GM21619 (cell line): ENCODE measurements around the gene BAD.
"Not testable (repeated sequence)": the region's sequence is repeated elsewhere in the genome, so short reads cannot be mapped to it uniquely, and the experiment has no call there.

ENCODE experiments used
- ATAC-seq: cut with Tn5 transposase; IDR thresholded peaks from one replicate; pipeline ENCODE4 v1.9.1; 2021; ENCODE audit not compliant: unreplicated experiment

BAD gene

DNA sequence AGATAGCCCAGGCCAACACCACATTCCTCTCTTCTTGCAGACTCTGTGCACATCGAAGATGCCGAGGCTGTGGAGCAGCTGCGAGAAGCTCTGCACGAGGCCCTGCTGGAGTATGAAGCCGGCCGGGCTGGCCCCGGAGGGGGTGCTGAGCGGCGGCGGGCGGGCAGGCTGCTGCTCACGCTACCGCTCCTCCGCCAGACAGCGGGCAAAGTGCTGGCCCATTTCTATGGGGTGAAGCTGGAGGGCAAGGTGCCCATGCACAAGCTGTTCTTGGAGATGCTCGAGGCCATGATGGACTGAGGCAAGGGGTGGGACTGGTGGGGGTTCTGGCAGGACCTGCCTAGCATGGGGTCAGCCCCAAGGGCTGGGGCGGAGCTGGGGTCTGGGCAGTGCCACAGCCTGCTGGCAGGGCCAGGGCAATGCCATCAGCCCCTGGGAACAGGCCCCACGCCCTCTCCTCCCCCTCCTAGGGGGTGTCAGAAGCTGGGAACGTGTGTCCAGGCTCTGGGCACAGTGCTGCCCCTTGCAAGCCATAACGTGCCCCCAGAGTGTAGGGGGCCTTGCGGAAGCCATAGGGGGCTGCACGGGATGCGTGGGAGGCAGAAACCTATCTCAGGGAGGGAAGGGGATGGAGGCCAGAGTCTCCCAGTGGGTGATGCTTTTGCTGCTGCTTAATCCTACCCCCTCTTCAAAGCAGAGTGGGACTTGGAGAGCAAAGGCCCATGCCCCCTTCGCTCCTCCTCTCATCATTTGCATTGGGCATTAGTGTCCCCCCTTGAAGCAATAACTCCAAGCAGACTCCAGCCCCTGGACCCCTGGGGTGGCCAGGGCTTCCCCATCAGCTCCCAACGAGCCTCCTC lies 31.4 kb upstream of the BAD start:
- ATAC-seq, result not testable (repeated sequence)

DNA sequence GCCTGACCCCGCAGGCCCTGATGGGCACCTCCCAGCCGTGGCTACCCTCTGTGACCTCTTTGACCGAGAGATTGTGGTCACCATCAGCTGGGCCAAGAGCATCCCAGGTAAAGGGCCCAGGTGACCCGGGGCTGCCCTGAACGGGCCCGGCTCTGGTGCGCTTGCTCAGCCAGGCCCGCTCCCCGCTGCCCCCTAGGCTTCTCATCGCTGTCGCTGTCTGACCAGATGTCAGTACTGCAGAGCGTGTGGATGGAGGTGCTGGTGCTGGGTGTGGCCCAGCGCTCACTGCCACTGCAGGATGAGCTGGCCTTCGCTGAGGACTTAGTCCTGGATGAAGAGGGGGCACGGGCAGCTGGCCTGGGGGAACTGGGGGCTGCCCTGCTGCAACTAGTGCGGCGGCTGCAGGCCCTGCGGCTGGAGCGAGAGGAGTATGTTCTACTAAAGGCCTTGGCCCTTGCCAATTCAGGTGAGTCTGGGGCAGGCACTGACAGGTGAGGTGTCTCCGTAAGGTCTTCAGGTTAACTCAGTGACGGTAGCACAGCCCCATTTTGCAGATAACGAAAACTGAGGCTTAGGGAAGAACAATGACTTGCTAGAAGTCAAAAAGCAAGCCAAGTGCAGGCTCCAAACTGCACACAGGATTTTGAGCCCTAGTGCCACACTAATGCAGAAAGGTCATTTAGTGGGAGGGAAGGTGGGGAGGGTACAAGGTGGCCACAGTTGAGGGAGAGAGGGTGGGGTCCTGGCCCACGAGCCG lies 30.5 kb upstream of the BAD start:
- no peak for ATAC-seq

DNA sequence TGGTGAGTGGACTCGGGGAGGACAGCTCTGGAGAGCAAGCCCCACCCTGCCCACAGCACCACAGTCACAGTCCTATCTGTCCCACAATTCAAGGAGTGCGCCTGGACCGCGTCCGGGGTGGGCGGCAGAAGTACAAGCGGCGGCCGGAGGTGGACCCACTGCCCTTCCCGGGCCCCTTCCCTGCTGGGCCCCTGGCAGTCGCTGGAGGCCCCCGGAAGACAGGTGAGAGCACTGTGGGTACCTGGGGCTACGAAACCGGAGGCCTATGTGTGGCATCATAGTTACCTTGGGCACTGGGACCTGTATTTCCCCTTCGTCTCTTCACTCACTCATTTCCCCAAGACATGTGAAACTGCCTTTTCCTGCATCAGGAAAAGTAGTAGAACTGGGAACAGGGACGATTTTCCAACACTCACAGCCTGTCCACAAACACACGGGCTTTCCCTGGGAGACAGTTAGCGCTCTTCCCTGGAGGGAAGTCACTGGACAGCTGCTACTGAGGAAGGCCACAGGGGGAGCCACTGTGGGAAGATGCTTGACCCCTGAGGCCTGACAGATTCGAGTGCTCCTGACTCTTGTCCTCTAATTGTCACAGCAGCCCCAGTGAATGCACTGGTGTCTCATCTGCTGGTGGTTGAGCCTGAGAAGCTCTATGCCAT lies 29.8 kb upstream of the BAD start:
- no peak for ATAC-seq

DNA sequence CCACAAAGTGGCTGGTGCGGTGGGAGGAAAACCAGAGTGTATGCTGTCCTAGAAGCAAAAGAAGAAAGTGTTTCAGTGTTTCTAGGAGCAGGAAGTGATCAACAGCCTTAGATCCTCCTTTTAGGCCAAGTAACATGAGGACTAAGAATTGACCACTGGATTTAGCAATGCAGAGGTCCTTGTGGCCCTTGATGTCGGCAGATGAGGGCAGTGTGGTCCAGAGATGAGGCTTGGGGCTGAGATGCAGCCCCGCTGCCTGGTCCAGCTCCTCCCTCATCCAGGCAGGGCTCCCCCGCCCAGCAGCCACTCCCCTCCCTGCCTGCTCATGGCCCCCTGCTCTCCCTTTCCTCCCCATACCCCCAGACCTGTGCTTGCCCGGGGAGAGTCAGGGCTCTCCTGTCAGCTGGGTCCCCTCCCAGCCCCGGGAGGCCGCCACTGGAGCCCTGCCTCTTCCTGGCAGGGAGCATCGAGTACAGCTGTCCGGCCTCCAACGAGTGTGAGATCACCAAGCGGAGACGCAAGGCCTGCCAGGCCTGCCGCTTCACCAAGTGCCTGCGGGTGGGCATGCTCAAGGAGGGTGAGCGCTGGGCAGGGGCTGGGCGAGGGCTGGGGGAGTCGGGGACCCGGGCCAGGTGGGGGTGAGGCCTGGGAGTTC lies 29.2 kb upstream of the BAD start:
- ATAC-seq, result no peak

DNA sequence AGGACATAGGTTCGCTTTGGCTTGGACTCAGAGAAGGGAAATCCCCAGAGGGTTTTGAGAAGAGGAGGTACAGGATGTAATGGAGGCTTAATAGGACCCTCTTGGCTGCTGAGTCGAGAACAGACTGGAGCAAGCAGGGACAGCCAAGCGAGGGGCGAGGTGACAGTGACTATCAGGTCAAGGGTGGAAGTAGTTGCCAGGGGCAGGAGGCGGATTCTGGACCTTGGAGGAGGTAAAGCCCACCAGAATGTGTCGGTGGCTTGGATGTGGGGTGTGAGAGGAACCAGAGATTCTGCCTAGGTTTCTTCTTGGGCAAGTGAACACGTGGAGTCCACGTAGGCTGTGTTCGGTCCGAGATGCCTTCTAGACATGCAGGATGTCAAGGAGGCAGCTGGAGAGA lies 28.5 kb upstream of the BAD start:
- no peak for ATAC-seq

DNA sequence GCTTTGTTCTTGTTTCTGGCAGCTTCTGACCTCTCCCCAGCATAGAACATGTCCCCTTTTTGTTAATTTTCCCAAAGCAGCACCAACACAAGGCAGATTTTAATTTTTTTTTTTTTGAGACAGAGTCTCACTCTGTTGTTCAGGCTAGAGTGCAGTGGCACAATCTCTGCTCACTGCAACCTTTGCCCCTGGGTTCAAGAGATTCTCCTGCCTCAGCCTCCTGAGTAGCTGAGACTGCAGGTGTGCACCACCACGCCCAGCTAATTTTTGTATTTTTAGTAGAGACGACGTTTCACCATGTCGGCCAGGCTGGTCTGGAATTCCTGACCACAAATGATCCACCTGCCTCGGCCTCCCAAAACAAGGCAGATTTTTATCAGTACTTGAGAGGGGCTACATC lies 23.3 kb upstream of the BAD start:
- not testable (repeated sequence) for ATAC-seq

DNA sequence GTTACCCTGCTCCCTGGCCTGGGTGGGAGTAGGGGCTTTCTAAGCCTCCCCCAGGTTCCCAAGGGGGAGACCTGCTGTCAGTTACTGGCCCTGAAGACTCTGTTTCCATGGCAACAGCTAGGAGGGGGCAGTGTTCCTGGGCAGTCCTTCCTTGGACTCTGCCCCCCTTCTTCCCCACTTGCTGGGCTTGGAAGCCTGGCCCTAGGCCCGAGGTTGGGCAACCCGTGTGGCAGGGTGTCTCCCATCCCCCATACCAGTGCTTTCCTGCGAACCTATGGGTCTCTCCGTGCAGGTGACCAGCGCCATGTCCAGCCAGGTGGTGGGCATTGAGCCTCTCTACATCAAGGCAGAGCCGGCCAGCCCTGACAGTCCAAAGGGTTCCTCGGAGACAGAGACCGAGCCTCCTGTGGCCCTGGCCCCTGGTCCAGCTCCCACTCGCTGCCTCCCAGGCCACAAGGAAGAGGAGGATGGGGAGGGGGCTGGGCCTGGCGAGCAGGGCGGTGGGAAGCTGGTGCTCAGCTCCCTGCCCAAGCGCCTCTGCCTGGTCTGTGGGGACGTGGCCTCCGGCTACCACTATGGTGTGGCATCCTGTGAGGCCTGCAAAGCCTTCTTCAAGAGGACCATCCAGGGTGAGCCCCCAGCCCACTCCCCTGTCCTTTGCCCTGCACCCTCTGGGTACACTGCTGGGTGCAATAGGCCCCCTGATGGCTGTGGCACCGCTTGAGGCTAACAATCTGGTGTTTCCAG lies 22.6 kb upstream of the BAD start:
- ATAC-seq, result no peak

DNA sequence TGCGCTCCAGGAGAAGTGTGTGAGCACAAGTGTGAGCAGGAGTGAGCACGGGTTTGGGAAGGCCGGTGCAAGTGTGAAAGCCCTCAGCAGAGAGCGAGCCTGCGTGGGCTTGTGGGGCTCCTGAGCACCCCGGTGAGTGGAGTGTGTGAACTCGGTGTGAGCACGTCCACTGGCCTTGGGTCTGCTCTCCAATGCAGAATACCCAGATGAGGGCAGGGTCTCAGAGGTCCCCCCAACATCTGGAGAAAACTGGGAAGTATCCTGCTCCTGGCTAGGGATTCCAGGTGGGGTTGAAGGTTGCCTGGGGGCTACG lies 22.1 kb upstream of the BAD start:
- no peak for ATAC-seq

DNA sequence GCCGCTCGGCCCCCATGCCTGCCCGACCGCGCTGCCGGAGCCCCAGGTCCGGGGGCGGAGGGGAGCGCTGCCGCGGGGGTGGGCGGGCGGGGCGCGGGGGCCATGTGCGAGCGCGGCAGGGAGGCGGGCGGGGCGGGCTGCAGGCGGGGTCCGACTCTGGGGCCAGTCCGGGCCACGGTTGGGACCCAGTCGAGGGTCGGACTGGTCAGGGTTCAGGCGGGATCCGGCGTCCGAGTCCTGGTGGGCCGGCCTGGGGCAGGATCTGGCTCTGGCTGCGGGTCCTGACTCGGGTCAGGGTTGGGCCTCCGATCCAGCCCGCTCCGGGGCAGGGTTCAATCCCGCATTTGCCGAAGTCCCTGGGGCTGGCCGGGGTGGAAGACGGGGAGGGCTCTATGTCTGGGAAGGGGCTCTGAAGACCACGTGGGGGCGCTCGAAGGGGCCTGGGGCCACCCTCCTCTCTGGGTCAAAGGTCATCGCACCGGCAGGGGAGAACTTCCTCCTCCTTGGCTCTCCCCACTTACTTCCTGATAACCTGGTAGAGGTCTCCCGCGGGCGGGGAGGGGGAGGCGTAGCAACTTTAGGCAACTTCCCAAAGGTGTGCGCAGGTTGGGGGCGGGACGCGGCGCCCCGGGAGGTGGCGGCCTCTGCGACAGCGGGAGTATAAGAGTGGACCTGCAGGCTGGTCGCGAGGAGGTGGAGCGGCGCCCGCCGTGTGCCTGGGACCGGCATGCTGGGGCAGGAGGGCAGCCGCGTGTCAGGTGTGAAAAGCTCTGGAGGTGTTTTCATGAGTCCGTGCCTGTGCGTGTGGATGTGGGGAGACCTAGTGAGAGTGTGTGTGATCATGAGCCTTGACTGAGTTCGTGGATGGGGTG lies 21.5 kb upstream of the BAD start:
- peak; percentile 28 for ATAC-seq

DNA sequence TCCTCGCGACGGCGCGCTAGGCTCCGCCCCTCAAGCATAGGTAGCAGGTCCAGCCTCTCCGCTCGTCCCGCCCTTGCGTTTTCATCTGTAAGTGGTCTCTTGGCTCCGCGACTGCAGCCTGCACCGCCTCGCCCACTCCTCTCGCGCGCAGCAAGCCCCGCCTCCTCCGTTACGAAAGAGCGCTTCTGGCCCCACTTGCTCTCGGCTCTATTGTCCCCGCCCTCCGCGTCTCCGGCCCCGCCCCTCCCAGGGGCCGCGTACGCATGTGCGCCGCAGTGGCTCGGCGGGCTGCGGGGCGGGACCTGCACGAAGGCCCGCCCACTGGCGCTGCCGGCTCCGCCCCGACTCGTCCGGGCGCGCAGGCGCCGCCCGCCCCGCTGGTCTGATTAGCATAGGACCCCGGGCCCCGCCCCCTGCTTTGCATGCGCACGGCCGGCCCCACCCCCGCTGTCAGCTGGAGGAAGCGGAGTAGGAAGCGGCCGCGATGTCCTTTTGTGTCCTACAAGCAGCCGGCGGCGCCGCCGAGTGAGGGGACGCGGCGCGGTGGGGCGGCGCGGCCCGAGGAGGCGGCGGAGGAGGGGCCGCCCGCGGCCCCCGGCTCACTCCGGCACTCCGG lies 20.7 kb upstream of the BAD start, which contains the start of gene ESRRA:
ESRRA (plus strand) TSS at position 450 of the 616 bp plus-strand sequence. CDS start 1,656 bp downstream, outside the sequence.
- peak; percentile 54 for ATAC-seq

DNA sequence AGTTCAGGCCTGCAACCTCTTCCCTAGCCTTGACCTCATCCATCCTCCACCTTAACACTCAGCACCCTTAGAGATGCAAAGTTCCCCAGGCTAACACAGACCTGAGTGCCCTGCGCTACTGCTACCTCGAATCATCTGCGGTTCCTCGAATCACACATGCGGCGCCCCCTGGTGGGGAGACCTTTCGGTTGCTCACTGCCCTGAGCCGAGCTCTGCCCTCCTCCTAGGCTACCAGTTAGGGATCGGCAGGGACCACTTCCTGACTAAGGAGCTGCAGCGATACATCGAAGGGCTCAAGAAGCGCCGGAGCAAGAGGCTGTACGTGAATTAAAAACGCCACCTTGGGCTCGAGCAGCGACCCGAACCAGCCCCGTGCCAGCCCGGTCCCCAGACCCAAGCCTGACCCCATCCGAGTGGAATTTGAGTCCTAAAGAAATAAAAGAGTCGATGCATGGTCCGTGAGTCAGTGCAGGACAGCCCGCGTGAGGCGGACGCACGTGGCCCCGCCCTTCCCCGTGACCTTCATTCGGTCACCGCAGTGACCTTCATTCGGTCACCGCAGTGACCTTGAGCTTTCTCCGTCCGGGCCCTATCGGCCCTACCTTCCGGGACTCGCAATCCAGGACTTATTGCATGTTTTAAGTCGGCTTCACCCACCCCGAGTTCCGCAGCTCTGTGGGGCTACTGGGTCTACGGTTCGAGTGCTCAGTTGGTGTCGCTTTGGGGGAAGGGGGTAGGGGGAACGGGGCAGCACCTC lies 20.0 kb upstream of the BAD start:
- peak; percentile 17 for ATAC-seq

DNA sequence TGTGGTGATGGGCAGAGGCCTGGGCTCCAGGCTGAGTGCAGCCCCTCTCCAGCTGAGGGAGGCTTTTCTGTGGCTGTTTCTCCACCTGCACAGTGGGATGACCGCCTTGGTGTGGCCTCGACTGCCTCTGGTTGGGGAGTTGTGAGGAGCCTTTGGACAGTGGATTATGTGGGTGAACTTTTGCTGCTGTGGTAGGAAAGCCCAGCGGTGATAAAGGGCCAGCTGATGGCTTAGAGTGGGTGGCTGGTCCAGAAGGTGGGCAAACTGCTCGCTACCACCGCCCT lies 19.5 kb upstream of the BAD start:
- no peak for ATAC-seq

DNA sequence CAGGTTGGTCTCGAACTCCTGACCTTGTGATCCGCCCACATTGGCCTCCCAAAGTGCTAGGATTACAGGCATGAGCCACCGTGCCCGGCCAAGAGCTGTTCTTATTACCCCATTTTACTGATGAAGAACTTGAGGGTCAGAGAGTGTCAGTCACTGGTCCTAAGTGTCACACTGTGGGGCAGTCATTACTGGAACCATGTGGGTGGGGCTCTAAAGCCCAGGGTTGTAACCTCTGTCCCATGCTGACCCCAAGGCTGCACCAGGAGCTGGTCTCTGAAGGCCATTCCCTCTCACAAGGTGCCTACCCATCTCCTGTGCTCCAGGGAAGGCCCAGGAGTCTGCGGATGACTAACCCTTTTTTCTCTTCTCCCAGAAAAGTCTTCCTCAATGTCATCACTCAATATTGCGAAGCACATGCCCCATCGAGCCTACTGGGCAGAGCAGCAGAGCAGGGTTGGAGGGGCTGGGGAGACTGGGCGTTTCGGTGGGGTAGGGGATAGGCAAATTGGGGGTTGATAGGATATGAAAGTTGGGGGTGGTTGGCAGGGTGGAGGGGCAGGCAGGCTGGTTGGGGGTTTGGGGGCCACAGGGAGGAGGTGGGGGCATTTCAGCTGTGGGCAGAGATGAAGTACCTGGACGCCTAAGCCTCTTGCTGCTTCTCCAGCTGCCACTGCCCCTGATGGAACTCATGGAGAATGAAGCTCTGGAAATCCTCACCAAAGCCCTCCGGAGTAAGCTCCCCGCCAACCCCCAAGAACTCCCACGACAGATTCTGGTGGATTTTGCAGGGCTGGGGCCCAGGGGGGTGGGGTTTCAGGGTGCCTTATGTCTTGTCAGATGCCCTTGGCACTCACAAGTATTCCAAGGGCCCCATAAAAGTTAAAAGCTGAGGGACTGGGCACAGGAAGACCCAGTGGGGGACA lies 18.9 kb upstream of the BAD start:
- no peak for ATAC-seq

DNA sequence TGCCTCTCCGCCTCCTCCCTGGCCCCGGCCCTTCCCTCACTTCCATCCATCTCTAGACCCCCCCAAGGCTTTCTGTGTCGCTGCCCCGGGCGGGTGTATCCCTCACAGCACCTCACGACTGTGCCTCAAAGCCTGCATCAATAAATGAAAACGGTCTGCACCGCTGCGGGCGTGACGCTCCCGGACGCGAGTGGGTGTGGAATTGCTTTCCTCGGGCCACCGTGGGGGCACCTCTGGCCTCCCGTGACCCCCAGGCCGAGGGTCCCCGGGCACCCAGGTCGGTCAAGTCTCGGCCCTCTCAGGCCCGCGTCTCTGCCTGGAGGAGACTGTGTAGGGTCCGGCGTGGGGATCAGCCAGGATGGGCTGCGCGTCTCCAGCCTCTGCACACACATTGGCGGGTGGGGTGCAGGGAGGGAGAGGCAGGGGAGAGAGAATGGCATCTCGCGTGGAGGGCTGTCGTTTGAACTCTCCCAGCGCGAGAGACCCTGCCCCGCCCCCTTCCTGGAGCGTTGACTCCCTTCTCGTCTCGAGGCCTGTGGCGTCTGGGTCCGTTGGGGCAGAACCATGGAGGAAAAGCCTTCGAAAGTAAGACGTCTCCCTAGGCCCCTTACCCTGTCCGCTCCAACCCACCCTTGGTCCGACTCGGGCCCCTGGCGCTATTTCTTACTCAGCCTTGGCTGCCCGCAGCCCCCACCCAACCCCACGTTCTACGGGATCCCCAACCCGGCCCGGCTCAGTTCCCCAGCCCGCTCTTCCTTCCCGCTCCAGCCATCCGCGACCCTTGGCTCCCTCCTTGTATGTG lies 15.6 kb upstream of the BAD start, which contains the start of gene CATSPERZ:
CATSPERZ (plus strand) TSS at position 512 of the 802 bp plus-strand sequence; CDS start at position 565, 53 bp downstream.
- no peak for ATAC-seq

DNA sequence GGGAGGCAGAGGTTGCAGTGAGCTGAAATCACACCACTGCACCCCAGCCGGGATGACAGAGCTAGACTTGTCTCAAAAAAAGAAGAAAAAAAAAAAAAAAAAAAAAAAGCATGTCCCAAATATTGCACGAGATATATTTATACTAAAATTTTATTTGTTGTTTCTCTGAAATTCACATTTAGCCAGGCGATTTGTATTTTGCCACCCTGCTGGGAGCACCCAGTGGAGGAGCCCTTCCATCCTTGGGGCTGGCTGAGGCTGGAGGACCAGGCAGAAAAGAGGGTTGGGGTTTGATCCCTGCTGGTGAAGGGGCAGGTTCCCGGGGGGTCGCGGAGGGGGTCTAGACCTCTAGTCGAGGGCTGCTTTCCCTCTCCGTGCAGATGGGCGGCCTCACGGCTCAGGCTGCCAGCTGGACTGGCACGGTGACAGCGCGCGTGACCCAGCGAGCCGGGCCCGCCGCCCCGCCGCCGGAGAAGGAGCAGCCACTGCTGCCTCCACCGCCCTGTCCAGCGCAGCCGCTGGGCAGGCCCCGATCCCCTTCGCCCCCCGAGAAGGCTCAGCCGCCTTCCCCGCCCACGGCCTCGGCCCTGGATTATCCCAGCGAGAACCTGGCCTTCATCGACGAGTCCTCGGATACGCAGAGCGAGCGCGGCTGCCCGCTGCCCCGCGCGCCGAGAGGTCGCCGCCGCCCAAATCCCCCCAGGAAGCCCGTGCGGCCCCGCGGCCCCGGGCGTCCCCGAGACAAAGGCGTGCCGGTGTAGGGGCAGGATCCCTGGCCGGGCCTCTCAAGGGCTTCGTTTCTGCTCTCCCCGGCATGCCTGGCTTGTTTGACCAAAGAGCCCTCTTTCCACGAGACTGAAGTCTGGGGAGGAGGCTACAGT lies 14.7 kb upstream of the BAD start:
- ATAC-seq, result no peak
